ENCODE results near the gene TMPRSS2.
A peak's percentile ranks its signal among the peaks of the same experiment; 100 is the strongest.
"Not testable (repeated sequence)": the region's sequence is repeated elsewhere in the genome, so short reads cannot be mapped to it uniquely, and the experiment has no call there.

TMPRSS2 gene

DNA sequence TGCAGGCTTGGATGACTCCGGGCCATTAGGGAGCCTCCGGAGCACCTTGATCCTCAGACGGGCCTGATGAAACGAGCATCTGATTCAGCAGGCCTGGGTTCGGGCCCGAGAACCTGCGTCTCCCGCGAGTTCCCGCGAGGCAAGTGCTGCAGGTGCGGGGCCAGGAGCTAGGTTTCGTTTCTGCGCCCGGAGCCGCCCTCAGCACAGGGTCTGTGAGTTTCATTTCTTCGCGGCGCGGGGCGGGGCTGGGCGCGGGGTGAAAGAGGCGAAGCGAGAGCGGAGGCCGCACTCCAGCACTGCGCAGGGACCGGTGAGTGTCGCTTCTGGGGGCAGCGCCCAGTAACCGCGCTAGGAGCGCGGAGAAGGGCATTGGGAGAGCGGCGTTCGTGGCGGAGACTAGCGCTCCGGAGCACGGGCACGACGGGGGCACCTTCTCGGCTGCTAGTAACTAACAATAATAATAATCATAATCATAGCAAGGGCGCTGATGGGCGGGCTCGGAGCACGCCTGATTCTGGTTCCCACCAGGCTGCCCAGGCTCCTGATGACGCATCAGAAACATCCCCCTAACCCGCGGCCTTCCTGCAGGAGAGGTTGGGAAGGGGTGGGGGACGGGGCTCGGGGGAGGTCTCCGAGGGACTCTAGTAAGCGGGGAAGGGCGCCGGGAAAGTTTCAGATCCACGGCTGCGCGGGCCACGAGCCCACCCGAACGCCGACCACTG lies 81.8 kb downstream of the TMPRSS2 start, which contains the start of gene MX1:
Gene MX1, plus strand, starts transcription at position 286 of the 722 bp plus-strand sequence. CDS start 5,832 bp downstream, outside the sequence.
- H3K4me2 ChIP-seq (ENCODE audit: low read length): peak within 1 kb of the TSS; percentile 88
- no peak for TF ChIP-seq EZH2 (IDR thresholded peaks at IDR 0.05; ENCODE audit: borderline replicate concordance, low read length)
- TF ChIP-seq, protein P1, sequence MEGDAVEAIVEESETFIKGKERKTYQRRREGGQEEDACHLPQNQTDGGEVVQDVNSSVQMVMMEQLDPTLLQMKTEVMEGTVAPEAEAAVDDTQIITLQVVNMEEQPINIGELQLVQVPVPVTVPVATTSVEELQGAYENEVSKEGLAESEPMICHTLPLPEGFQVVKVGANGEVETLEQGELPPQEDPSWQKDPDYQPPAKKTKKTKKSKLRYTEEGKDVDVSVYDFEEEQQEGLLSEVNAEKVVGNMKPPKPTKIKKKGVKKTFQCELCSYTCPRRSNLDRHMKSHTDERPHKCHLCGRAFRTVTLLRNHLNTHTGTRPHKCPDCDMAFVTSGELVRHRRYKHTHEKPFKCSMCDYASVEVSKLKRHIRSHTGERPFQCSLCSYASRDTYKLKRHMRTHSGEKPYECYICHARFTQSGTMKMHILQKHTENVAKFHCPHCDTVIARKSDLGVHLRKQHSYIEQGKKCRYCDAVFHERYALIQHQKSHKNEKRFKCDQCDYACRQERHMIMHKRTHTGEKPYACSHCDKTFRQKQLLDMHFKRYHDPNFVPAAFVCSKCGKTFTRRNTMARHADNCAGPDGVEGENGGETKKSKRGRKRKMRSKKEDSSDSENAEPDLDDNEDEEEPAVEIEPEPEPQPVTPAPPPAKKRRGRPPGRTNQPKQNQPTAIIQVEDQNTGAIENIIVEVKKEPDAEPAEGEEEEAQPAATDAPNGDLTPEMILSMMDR (IDR thresholded peaks at IDR 0.05; ENCODE audit: low read length): no peak
- no peaks in the 10 kb centered on the region for H3F3A ChIP-seq (ENCODE audit: insufficient read depth, low read length)
- no peaks in the 10 kb centered on the region for H3K9me2 ChIP-seq (ENCODE audit: low read depth, low read length)
- H3K27me3 ChIP-seq (ENCODE audit: insufficient read depth, low read length): no peaks in the 10 kb centered on the region
- H4K20me1 ChIP-seq (ENCODE audit: insufficient read depth, low read length): no peaks in the 10 kb centered on the region
- H3K79me2 ChIP-seq (ENCODE audit: insufficient read depth, low read length): no peaks in the 10 kb centered on the region
- peaks cover 44% of the 10 kb centered on the region for H3K4me1 ChIP-seq (ENCODE audit: insufficient read depth, low read length, severe bottlenecking)
- peaks cover 6% of the 10 kb centered on the region; the same call in 1 of the 2 replicates for H3K36me3 ChIP-seq (ENCODE audit: insufficient read depth, low read length)
- no peak within 1 kb of the TSS for H3K27ac ChIP-seq (ENCODE audit: low read depth, low read length, poor library complexity, severe bottlenecking)
- peak within 1 kb of the TSS; percentile 75 for H3K9ac ChIP-seq (ENCODE audit: low read length)
- peak within 1 kb of the TSS; percentile 81 for H3K4me3 ChIP-seq (ENCODE audit: low read depth, low read length, poor library complexity, severe bottlenecking)
- no peaks in the 10 kb centered on the region for H3K9me3 ChIP-seq (ENCODE audit: low read length)
- no peak within 1 kb of the TSS for H2AFZ ChIP-seq (ENCODE audit: low read length)

DNA sequence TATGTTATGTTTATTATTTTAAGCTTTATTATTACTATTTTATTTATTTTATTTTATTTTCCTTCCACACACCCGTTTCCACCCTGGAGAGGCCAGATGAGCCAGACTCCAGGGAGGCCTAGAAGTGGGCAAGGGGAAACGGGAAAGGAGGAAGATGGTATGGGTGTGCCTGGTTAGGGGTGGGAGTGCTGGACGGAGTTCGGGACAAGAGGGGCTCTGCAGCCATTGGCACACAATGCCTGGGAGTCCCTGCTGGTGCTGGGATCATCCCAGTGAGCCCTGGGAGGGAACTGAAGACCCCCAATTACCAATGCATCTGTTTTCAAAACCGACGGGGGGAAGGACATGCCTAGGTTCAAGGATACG lies 82.4 kb downstream of the TMPRSS2 start:
- Histone ChIP-seq H4K20me1 (ENCODE audit: insufficient read depth, low read length) (no peaks in the 10 kb centered on the region), H3K9me2 (ENCODE audit: low read depth, low read length) (no peaks in the 10 kb centered on the region), H2AFZ (ENCODE audit: low read length) (no peak overlapping the region), H3F3A (ENCODE audit: insufficient read depth, low read length) (no peaks in the 10 kb centered on the region), H3K9ac (ENCODE audit: low read length) (peak overlapping the region; percentile 75), H3K27me3 (ENCODE audit: insufficient read depth, low read length) (no peaks in the 10 kb centered on the region), H3K36me3 (ENCODE audit: insufficient read depth, low read length) (peaks cover 6% of the 10 kb centered on the region; the same call in 1 of the 2 replicates), H3K4me2 (ENCODE audit: low read length) (peak overlapping the region; percentile 88), H3K9me3 (ENCODE audit: low read length) (no peaks in the 10 kb centered on the region), H3K27ac (ENCODE audit: low read depth, low read length, poor library complexity, severe bottlenecking) (no peak overlapping the region), H3K4me1 (ENCODE audit: insufficient read depth, low read length, severe bottlenecking) (peaks cover 42% of the 10 kb centered on the region), H3K79me2 (ENCODE audit: insufficient read depth, low read length) (no peaks in the 10 kb centered on the region), H3K4me3 (ENCODE audit: low read depth, low read length, poor library complexity, severe bottlenecking) (peak overlapping the region; percentile 81)
- TF ChIP-seq EZH2 (IDR thresholded peaks at IDR 0.05; ENCODE audit: borderline replicate concordance, low read length): no peak
- TF ChIP-seq, protein P1 (IDR thresholded peaks at IDR 0.05; ENCODE audit: low read length): no peak

DNA sequence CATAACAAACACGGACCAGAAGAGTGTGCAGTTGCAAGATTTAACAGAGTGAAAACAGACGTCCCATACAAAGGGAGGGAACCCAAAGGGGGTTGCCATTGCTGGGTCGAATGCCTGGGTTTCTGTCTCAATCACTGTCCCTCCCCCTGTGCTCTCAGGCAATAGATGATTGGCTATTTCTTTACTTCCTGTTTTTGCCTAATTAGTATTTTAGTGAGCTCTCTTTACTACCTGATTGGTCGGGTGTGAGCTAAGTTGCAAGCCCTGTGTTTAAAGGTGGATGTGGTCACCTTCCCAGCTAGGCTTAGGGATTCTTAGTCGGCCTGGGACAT lies 84.7 kb downstream of the TMPRSS2 start:
- not testable (repeated sequence) for H3K27me3 ChIP-seq (ENCODE audit: insufficient read depth, low read length); H3K4me3 ChIP-seq (ENCODE audit: low read depth, low read length, poor library complexity, severe bottlenecking); H3K36me3 ChIP-seq (ENCODE audit: insufficient read depth, low read length); H3K9me3 ChIP-seq (ENCODE audit: low read length); H3K27ac ChIP-seq (ENCODE audit: low read depth, low read length, poor library complexity, severe bottlenecking); H4K20me1 ChIP-seq (ENCODE audit: insufficient read depth, low read length); H3F3A ChIP-seq (ENCODE audit: insufficient read depth, low read length); H2AFZ ChIP-seq (ENCODE audit: low read length); H3K79me2 ChIP-seq (ENCODE audit: insufficient read depth, low read length); H3K4me2 ChIP-seq (ENCODE audit: low read length); H3K9me2 ChIP-seq (ENCODE audit: low read depth, low read length); H3K9ac ChIP-seq (ENCODE audit: low read length)
- H3K4me1 ChIP-seq (ENCODE audit: insufficient read depth, low read length, severe bottlenecking): peaks cover 48% of the 10 kb centered on the region
